ENCODE results near the gene UVRAG. TPM values are rescaled to one million over a fixed set of nuclear protein-coding genes. Genes with fewer than 3 reads are reported as not detected.

UVRAG gene
- polyA plus RNA-seq, 1 donor, result 13.8 TPM

DNA sequence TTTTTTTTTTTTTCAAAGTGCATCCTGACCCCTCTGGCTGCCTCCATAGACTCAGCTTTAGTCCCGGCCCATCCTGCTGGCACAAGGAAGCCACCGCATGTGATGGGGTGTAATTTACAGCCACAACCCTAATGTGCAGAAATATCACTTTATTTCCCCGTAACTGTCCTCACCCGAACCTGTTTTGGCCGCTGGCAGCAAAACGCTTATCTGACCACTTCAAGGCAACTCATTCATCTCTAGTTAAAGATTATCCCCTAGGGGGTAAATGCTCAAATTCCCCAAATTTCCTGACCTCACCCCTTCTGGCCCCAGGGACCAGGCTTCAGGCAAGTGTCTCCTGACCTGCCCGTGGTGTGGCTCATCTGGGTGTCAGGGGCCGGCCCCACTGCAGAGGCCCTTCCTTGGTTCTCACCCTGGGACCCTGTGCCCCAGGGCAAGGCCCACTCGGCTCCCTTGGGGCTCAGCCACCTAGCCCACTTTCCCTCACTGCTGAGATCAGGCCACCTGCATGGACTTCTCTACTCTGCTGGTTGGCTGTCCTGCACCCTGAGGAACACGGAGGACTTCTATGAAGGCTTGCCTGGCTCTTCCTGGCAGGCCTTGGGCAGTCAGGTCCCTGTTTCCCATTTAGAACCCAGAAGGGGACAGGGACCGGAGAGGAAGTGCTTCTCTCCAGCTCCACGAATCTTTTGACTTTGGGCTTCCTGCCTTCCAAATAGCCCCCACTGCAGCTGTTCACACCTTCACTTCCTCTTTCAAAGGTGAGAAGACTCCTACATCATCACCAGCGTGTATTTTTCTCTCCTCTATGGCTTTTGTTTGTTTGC lies 337.9 kb downstream of the UVRAG start:
- Histone ChIP-seq H3K36me3 (ENCODE audit: control insufficient read depth, insufficient read depth, low read length) (no peaks in the 10 kb centered on the region), H3K9me3 (ENCODE audit: control insufficient read depth, low read depth, low read length) (no peaks in the 10 kb centered on the region), H3K4me1 (ENCODE audit: control insufficient read depth, insufficient read depth, low read length) (peaks cover 29% of the 10 kb centered on the region), H3K27me3 (ENCODE audit: control insufficient read depth, insufficient read depth, low read length) (no peaks in the 10 kb centered on the region), H3K27ac (ENCODE audit: low read length) (no peak overlapping the region), H3K4me3 (ENCODE audit: low read length) (peak overlapping the region; percentile 46)
- DNase-seq, result no peak
- 80% methylated on average over 1 of the region's 13 CpGs for WGBS (ENCODE audit: insufficient coverage, low lambda C conversion rate)

DNA sequence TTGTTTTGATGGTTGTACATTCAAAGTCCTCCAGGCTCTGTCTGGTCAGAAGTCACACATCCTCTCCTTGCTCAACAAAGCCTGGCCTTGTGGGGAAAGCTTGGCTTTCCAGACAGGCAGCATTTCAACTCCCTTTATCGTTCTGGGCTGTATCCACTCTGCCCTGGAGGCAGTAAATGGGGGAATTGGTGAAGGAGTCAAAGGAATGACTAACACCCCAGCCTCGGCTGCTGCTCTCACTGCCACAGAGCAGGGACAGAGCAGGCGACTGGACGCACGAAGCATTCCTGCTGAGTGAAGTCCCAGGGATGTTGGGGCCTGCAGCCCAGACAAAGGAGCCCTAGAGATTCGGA lies 338.5 kb downstream of the UVRAG start:
- Histone ChIP-seq H3K9me3 (ENCODE audit: control insufficient read depth, low read depth, low read length) (no peaks in the 10 kb centered on the region), H3K36me3 (ENCODE audit: control insufficient read depth, insufficient read depth, low read length) (no peaks in the 10 kb centered on the region), H3K27ac (ENCODE audit: low read length) (no peak overlapping the region), H3K4me3 (ENCODE audit: low read length) (no peak overlapping the region), H3K4me1 (ENCODE audit: control insufficient read depth, insufficient read depth, low read length) (peaks cover 23% of the 10 kb centered on the region), H3K27me3 (ENCODE audit: control insufficient read depth, insufficient read depth, low read length) (no peaks in the 10 kb centered on the region)
- 100% methylated on average over 1 of the region's 6 CpGs for WGBS (ENCODE audit: insufficient coverage, low lambda C conversion rate)
- no peak for DNase-seq

DNA sequence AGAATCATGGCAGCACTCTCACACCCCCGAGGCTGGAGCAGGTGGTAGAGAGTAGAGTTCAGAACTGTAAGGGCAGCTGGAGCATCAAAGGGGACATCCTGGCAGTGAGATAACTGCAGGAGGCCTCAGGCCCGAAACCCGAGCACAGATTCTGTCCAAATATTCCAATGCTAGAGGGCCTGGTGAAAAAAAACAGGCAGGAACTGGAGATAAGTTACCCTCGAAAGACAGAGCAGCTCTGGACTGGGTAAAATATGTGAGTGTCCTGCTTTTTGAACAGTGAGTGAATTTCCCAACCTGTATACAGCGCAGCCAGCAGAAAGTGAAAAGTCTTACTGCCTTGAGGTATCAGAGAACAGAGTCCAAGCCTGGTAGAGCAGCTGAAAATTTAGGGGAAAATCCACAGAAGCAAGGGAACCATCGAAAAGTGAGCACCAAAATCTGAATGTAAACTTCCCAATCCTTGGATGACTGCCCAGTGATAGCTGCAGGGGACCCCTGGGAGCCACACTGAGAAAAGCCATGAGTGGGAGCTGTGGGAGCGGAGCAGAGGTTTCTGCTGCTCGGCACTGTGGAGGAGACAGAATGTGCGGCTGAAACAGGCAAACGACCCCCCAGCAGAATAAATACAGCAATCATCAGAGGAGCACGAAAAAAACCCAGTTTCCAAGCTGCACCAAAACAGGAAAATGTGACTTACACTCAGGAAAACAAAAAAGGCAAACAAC lies 340.7 kb downstream of the UVRAG start:
- Histone ChIP-seq H3K4me1 (ENCODE audit: control insufficient read depth, insufficient read depth, low read length) (peaks cover 11% of the 10 kb centered on the region), H3K9me3 (ENCODE audit: control insufficient read depth, low read depth, low read length) (no peaks in the 10 kb centered on the region), H3K27me3 (ENCODE audit: control insufficient read depth, insufficient read depth, low read length) (no peaks in the 10 kb centered on the region), H3K27ac (ENCODE audit: low read length) (no peak overlapping the region), H3K4me3 (ENCODE audit: low read length) (no peak overlapping the region), H3K36me3 (ENCODE audit: control insufficient read depth, insufficient read depth, low read length) (no peaks in the 10 kb centered on the region)
- DNase-seq, result no peak
- WGBS (ENCODE audit: insufficient coverage, low lambda C conversion rate), result 73% methylated on average over 5 of the region's 11 CpGs

DNA sequence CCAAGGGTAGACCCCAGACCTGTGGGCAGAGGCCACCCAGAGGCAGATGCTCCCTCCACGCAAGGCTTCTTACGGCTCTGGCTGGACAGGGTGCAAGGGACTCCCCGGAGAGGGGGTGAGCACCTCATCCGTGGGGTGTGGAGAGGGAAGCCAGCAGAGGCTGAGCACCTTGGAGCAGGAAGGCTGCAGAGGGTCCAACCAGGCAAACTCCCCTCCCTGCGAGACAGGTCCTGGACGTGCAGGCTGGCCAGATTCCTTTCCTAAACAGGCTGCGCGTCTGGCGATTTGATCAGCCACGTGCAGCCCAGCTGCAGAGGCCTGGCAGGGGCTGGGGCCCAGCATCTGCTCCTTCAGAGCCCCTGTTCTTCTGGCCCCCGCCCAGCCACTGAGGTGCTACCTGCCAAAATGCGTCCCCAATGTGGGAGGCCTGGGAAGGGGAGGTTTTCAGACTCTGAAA lies 342.0 kb downstream of the UVRAG start:
- Histone ChIP-seq H3K4me3 (ENCODE audit: low read length) (no peak overlapping the region), H3K27me3 (ENCODE audit: control insufficient read depth, insufficient read depth, low read length) (no peaks in the 10 kb centered on the region), H3K27ac (ENCODE audit: low read length) (no peak overlapping the region), H3K4me1 (ENCODE audit: control insufficient read depth, insufficient read depth, low read length) (peaks cover 13% of the 10 kb centered on the region), H3K9me3 (ENCODE audit: control insufficient read depth, low read depth, low read length) (no peaks in the 10 kb centered on the region), H3K36me3 (ENCODE audit: control insufficient read depth, insufficient read depth, low read length) (no peaks in the 10 kb centered on the region)
- DNase-seq, result no peak
- WGBS (ENCODE audit: insufficient coverage, low lambda C conversion rate), result no CpG with 5 or more reads among the region's 12 CpGs

DNA sequence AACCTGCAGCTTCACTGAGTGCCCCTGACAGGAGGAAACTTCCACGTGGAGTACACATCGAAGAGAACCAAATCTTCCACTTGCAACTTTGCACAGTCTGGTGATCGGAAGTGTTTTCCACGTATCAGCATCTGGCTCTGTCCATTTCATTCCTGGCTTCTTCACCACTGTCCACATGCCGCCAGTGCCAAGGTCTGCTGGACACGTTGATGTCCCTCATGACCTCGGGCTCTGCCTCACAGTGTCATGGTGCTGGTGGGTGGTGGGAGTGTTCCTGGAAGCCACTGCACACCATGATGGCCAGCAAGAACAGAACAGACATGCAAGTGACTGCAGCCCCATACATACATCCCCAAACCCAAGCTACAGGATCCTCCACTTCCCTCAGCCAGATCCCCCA lies 342.9 kb downstream of the UVRAG start:
- no peak overlapping the region for H3K27ac ChIP-seq (ENCODE audit: low read length)
- H3K4me3 ChIP-seq (ENCODE audit: low read length), result no peak overlapping the region
- WGBS (ENCODE audit: insufficient coverage, low lambda C conversion rate), result 100% methylated on average over 1 of the region's 7 CpGs
- H3K4me1 ChIP-seq (ENCODE audit: control insufficient read depth, insufficient read depth, low read length), result peaks cover 13% of the 10 kb centered on the region
- no peaks in the 10 kb centered on the region for H3K9me3 ChIP-seq (ENCODE audit: control insufficient read depth, low read depth, low read length)
- DNase-seq, result no peak
- H3K36me3 ChIP-seq (ENCODE audit: control insufficient read depth, insufficient read depth, low read length), result no peaks in the 10 kb centered on the region
- no peaks in the 10 kb centered on the region for H3K27me3 ChIP-seq (ENCODE audit: control insufficient read depth, insufficient read depth, low read length)

DNA sequence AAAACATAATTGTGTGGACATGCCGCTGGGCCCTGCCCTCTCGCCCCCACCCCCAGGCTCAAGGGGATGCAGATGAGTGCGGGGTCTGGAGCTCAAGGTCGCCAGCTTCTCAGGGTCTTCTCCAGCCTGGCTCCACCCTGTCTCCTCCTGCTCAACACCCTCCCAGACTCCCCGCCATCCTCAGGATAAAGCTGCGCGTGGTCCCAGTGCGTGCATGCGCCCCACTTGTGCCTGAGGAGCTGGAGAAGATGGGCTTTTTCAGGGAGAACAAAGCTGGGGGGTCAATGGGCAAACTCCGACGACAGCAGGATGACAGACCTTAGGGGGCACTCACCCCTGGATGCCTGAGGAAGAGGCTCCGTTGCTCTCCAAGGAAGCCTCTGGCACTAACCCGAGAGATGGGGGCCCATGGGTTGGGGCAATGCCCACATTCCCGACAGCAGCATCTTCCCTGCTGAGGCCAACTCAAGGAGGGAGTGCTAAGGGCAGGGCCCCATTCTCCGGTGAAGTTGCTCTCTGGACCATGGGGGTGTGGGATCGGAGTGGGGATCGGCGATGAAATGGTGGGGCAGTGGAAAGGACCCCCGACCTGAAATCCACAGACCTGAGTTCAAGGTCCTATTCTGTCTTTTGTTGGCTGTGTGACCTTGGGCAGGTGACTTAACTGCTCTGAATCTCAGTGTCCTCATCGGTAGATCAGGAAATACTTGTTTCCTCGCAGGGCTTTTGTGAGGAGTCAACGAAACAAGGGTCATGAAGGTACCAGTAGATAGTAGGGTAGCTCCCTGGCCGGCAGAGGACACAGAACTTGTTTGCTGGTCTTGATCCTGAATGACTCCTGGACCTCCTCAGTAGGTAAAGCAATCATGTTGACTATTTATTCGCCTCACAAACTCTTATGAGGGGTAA lies 343.6 kb downstream of the UVRAG start:
- H3K27ac ChIP-seq (ENCODE audit: low read length), result no peak overlapping the region
- H3K27me3 ChIP-seq (ENCODE audit: control insufficient read depth, insufficient read depth, low read length), result no peaks in the 10 kb centered on the region
- H3K4me1 ChIP-seq (ENCODE audit: control insufficient read depth, insufficient read depth, low read length), result peaks cover 9% of the 10 kb centered on the region
- no peak overlapping the region for H3K4me3 ChIP-seq (ENCODE audit: low read length)
- no peaks in the 10 kb centered on the region for H3K36me3 ChIP-seq (ENCODE audit: control insufficient read depth, insufficient read depth, low read length)
- WGBS (ENCODE audit: insufficient coverage, low lambda C conversion rate), result no CpG with 5 or more reads among the region's 24 CpGs
- DNase-seq, result no peak
- no peaks in the 10 kb centered on the region for H3K9me3 ChIP-seq (ENCODE audit: control insufficient read depth, low read depth, low read length)

DNA sequence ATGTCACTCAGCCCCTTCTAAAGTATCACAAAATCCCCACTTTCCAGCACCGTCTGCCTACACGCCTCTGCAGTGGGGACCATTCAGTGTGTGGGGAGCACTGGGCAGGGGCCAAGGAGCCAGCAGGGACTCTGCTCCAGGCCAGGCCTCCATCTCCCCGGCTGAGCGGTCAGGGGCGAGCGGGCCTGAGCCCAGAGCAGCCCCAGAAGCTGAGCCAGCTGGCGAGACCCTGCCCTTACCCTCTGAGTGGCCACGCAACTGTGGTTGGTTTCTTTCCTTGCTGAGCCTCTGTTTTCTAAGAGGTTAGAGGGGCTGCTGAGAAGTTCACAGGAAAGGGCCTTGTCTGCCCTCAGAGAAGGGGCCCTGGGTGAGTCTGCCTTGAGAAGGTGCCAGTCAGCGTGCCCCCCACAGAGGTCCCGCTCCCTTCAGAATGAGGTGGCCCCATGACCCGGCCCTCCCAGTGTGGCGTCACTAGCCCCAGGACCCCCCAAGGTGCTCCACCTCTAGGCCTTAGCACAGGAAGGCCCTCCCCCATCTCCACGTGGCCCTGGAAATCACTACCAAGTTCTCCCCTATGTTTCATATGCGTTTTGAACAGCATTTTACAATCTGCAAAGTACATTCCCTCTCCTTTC lies 344.4 kb downstream of the UVRAG start:
- no CpG with 5 or more reads among the region's 14 CpGs for WGBS (ENCODE audit: insufficient coverage, low lambda C conversion rate)
- peaks cover 9% of the 10 kb centered on the region for H3K4me1 ChIP-seq (ENCODE audit: control insufficient read depth, insufficient read depth, low read length)
- no peak overlapping the region for H3K27ac ChIP-seq (ENCODE audit: low read length)
- H3K36me3 ChIP-seq (ENCODE audit: control insufficient read depth, insufficient read depth, low read length), result no peaks in the 10 kb centered on the region
- H3K4me3 ChIP-seq (ENCODE audit: low read length), result no peak overlapping the region
- no peaks in the 10 kb centered on the region for H3K9me3 ChIP-seq (ENCODE audit: control insufficient read depth, low read depth, low read length)
- no peaks in the 10 kb centered on the region for H3K27me3 ChIP-seq (ENCODE audit: control insufficient read depth, insufficient read depth, low read length)
- DNase-seq, result no peak

DNA sequence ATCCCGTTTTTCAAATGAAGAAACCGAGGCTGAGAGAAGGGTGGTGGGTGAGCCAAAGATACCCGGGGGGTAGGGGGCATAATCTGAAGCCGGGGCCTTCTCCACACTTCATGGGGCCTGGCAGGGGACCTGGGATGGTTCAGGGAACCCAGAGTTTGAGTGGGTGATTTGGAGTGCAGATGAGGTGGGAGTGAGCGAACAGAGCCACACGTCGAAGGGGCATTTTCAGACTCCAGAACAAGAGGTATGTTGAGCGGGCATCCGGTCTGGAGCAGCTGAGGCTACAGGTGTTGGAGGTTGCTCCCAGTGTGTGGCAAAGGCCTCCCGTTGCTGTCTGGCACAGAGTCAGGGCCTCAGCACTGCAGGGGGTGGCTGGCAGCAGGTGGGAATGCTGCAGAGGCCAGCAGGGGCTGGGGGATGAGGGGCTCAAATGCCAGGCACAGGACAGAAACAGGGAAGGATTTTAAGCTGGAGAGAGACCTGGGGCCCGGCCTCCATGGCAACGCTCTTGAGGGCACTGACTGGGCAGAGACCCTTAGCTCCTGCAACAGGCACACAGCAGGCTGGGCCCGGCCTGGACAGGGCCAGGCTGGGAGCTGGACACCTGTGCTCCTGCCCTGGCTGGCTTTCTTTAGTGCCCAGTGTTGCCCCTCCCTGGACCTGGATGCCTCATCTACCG lies 345.1 kb downstream of the UVRAG start:
- Histone ChIP-seq H3K4me1 (ENCODE audit: control insufficient read depth, insufficient read depth, low read length) (peaks cover 9% of the 10 kb centered on the region), H3K27me3 (ENCODE audit: control insufficient read depth, insufficient read depth, low read length) (no peaks in the 10 kb centered on the region), H3K27ac (ENCODE audit: low read length) (no peak overlapping the region), H3K36me3 (ENCODE audit: control insufficient read depth, insufficient read depth, low read length) (no peaks in the 10 kb centered on the region), H3K9me3 (ENCODE audit: control insufficient read depth, low read depth, low read length) (no peaks in the 10 kb centered on the region), H3K4me3 (ENCODE audit: low read length) (no peak overlapping the region)
- no CpG with 5 or more reads among the region's 14 CpGs for WGBS (ENCODE audit: insufficient coverage, low lambda C conversion rate)
- no peak for DNase-seq

DNA sequence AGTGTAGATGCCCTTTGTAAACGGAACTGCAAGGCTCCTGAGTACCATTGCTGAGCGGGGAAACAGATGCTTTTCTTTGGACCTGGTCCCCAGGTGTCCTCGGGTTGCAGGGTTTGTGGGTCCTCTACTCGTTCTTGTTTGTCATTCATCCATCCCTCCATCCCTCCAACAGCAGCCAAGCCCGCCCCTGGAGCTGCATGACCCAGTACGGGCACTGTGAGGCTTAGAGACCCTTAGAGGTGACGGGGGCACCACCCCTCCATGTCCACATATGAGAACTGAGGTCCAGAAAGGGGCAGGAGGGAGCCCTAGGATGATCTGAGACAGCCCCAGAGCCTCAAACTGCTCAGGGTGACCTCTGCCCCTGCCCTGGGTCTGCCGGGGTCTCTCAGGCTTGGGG lies 345.8 kb downstream of the UVRAG start:
- H3K36me3 ChIP-seq (ENCODE audit: control insufficient read depth, insufficient read depth, low read length), result no peaks in the 10 kb centered on the region
- no peak for DNase-seq
- no peaks in the 10 kb centered on the region for H3K27me3 ChIP-seq (ENCODE audit: control insufficient read depth, insufficient read depth, low read length)
- H3K27ac ChIP-seq (ENCODE audit: low read length), result no peak overlapping the region
- no CpG with 5 or more reads among the region's 8 CpGs for WGBS (ENCODE audit: insufficient coverage, low lambda C conversion rate)
- no peaks in the 10 kb centered on the region for H3K9me3 ChIP-seq (ENCODE audit: control insufficient read depth, low read depth, low read length)
- peaks cover 9% of the 10 kb centered on the region for H3K4me1 ChIP-seq (ENCODE audit: control insufficient read depth, insufficient read depth, low read length)
- no peak overlapping the region for H3K4me3 ChIP-seq (ENCODE audit: low read length)
